B cell (primary cell): ENCODE results near the gene GPR35. TPM values are rescaled to one million over a fixed set of nuclear protein-coding genes. Genes with fewer than 3 reads are reported as not detected.

Source experiments
- ATAC-seq: fragments of 200-7000 bp; cut with Tn5 transposase; one replicate; pipeline ENCODE4 v1.10.0; 2021; ENCODE audit warnings: low read depth, mild to moderate bottlenecking, moderate number of reproducible peaks, moderate library complexity
- CTCF ChIA-PET: fragments of 350-600 bp; sonication (Branson Sonifier 250); formaldehyde crosslinking; loops from one replicate; lab custom pipeline; 2021; ENCODE audit warnings: antibody characterized with exemption, inconsistent platforms; lab: Charles Lee
- POLR2A ChIA-PET: fragments of 350-600 bp; sonication (Branson Sonifier 250); formaldehyde crosslinking; loops from one replicate; lab custom pipeline; 2021; ENCODE audit warnings: antibody characterized with exemption; lab: Charles Lee
- DNase-seq: peaks from one replicate; pipeline ENCODE4 v3.0.0; 2013
- H2AFZ ChIP-seq: 2 replicates; pipeline ENCODE4 v1.6.1; 2012; ENCODE audit warnings: mild to moderate bottlenecking, low read depth, low read length; ENCODE audit not compliant: insufficient read depth, poor library complexity, severe bottlenecking
- H3K27ac ChIP-seq, 2 donors: 1 replicate in 1 of 2; 2 replicates in 1 of 2; pipeline ENCODE4 v1.5.1; 2012 to 2013; ENCODE audit warnings: low read length in 2 of 2, mild to moderate bottlenecking in 2 of 2, moderate library complexity in 1 of 2
- H3K27me3 ChIP-seq, 4 experiments: fragments of 200-600 bp in 1 of 4; sonication (generic) in 1 of 4; replicated peaks in 1 of 4; 1 replicate in 2 of 4; 2 replicates in 2 of 4; pipeline versions ENCODE4 v1.6.1 to v1.7.0; 2013 to 2016; ENCODE audit warnings: low read length in 3 of 4, mild to moderate bottlenecking in 2 of 4, mixed read lengths in 1 of 4, moderate library complexity in 1 of 4; ENCODE audit not compliant: insufficient read depth in 4 of 4, control insufficient read depth in 3 of 4; ENCODE audit errors: control extremely low read depth in 1 of 4
- H3K36me3 ChIP-seq, 2 experiments: replicated peaks in 1 of 2; 1 replicate in 1 of 2; 2 replicates in 1 of 2; pipeline versions ENCODE4 v1.6.1 to v1.7.1; 2013; ENCODE audit warnings: low read length in 1 of 2; ENCODE audit not compliant: insufficient read depth in 2 of 2, control insufficient read depth in 1 of 2; ENCODE audit errors: control extremely low read depth in 1 of 2, extremely low read depth in 1 of 2
- H3K4me1 ChIP-seq, 2 donors: fragments of 200-600 bp in 1 of 2; sonication (generic) in 1 of 2; 1 replicate in 1 of 2; 2 replicates in 1 of 2; pipeline versions ENCODE4 v1.5.1 to v1.6.1; 2013 to 2017; ENCODE audit warnings: low read length in 2 of 2; ENCODE audit not compliant: control insufficient read depth in 2 of 2, insufficient read depth in 2 of 2
- H3K4me2 ChIP-seq: replicated peaks from 2 replicates; pipeline ENCODE3; 2012; ENCODE audit warnings: mild to moderate bottlenecking, low read depth, low read length; ENCODE audit not compliant: poor library complexity, severe bottlenecking
- H3K4me3 ChIP-seq, 5 experiments: fragments of 200-600 bp in 1 of 5; sonication (generic) in 1 of 5; 1 replicate in 3 of 5; 2 replicates in 2 of 5; pipeline versions ENCODE4 v1.5.1 to v1.7.0; 2011 to 2016; ENCODE audit warnings: low read length in 4 of 5, mild to moderate bottlenecking in 4 of 5, low read depth in 2 of 5, control low read depth in 1 of 5, moderate library complexity in 1 of 5; ENCODE audit not compliant: insufficient read depth in 1 of 5; ENCODE audit errors: control extremely low read depth in 1 of 5, extremely low read depth in 1 of 5
- H3K79me2 ChIP-seq: fragments of 200-600 bp; sonication (generic); one replicate; pipeline ENCODE4 v1.6.0; 2016; ENCODE audit warnings: low read length; ENCODE audit not compliant: control insufficient read depth, insufficient read depth
- H3K9ac ChIP-seq: fragments of 200-600 bp; sonication (generic); 2 replicates; pipeline ENCODE4 v1.6.1; 2017; ENCODE audit warnings: mild to moderate bottlenecking, low read length, moderate library complexity
- H3K9me3 ChIP-seq, 3 donors: one replicate each; pipeline versions ENCODE4 v1.6.1 to v1.7.1; 2013; ENCODE audit warnings: low read length in 2 of 3; ENCODE audit not compliant: control insufficient read depth in 2 of 3, insufficient read depth in 1 of 3; ENCODE audit errors: control extremely low read depth in 1 of 3
- H4K20me1 ChIP-seq: 2 replicates; pipeline ENCODE4 v1.6.0; 2012; ENCODE audit warnings: mild to moderate bottlenecking, low read length; ENCODE audit not compliant: insufficient read depth, control insufficient read depth, poor library complexity, severe bottlenecking
- H3K27ac Mint-ChIP-seq: one replicate; pipeline ENCODE4 v1.8.0; 2021; ENCODE audit warnings: mixed read lengths
- H3K27me3 Mint-ChIP-seq: one replicate; pipeline ENCODE4 v1.8.0; 2021; ENCODE audit warnings: mixed read lengths
- H3K4me1 Mint-ChIP-seq: one replicate; pipeline ENCODE4 v1.8.0; 2021; ENCODE audit warnings: mixed read lengths
- H3K4me3 Mint-ChIP-seq: one replicate; pipeline ENCODE4 v1.8.0; 2021; ENCODE audit warnings: mixed read lengths
- H3K9me3 Mint-ChIP-seq: one replicate; pipeline ENCODE4 v1.8.0; 2022; ENCODE audit warnings: mixed read lengths; ENCODE audit not compliant: insufficient read depth
- CTCF ChIP-seq: fragments of 200-600 bp; IDR thresholded peaks from one replicate; pipeline ENCODE4 v1.8.0; 2022; ENCODE audit warnings: antibody characterized with exemption, mild to moderate bottlenecking
- EZH2 ChIP-seq: IDR thresholded peaks from 2 replicates; pipeline ENCODE4 v1.6.1; 2012; ENCODE audit warnings: borderline replicate concordance, low read depth, mild to moderate bottlenecking, moderate library complexity, low read length; ENCODE audit not compliant: insufficient read depth, poor library complexity, severe bottlenecking
- WGBS: methylation state at CpG from one replicate; pipeline ENCODE4 v1.1.5; 2013; ENCODE audit warnings: missing lambda C conversion rate; ENCODE audit not compliant: insufficient coverage; 5-methylcytosine and 5-hydroxymethylcytosine counted together
- intact Hi-C: fragments of 100-400 bp; cut with micrococcal nuclease; formaldehyde crosslinking; loops from one replicate; pipeline ENCODE4 v1.10.0; 2022
- polyA plus RNA-seq: library from polyadenylated mRNA; depleted of rRNA; stranded (reverse); fragments of >200 nt; gene quantifications from 2 replicates; pipeline ENCODE4 v1.2.3, GENCODE V29; 2012
- total RNA-seq, 2 donors: library from RNA; stranded (reverse); fragments of 120-200 nt in 1 of 2; gene quantifications; 1 replicate in 1 of 2; 2 replicates in 1 of 2; pipeline versions ENCODE4 v1.2.3 to v1.2.4, GENCODE V29; 2013 to 2022

The GPR35 gene
- total and polyA plus RNA-seq, 2 donors (not counting 1 experiment from before 2014, with no cell fraction given): 1.8 to 9.6 TPM

GRCh38 chr2:240586919-240587800, 38.1 kb upstream of the GPR35 start:
- Histone ChIP-seq H3K27ac (peak overlapping the region; percentile 25 to 97), H3K27me3 (no peaks in the 10 kb centered on the region), H4K20me1 (peaks cover 78% of the 10 kb centered on the region), H3K36me3 (peaks cover 0 to 17% of the 10 kb centered on the region in 2 experiments), H3K4me3 (peak overlapping the region; percentile 27 to 93 (median 89)), H3K4me1 (peaks cover 32 to 40% of the 10 kb centered on the region in 2 donors), H3K9ac (peak overlapping the region; percentile 91), H3K4me2 (peak overlapping the region; percentile 94), H3K79me2 (peaks cover 94% of the 10 kb centered on the region), H3K9me3 (no peaks in the 10 kb centered on the region), H2AFZ (peak overlapping the region; percentile 98)
- TF ChIP-seq CTCF (no peak), EZH2 (no peak)
- CTCF ChIA-PET: interaction anchor here (1.3 to 7.2 kb wide), 6 partner anchors 7 to 75 kb away, joined by 3 to 126 read pairs (median 15); partner anchors contain the start of genes ANKMY1, DUSP28 and RNPEPL1
- WGBS: 6% methylated on average over 59 of the region's 62 CpGs
- DNase-seq (no peak), ATAC-seq (peak; percentile 3)
- Mint-ChIP-seq H3K27me3 (no peaks in the 10 kb centered on the region), H3K9me3 (no peaks in the 10 kb centered on the region), H3K4me3 (peak overlapping the region; percentile 93), H3K4me1 (peaks cover 50% of the 10 kb centered on the region), H3K27ac (peak overlapping the region; percentile 89)
- intact Hi-C loops: loop anchor here (1.0 to 2.0 kb wide), 5 partner anchors 21 to 922 kb away; partner anchors contain the start of genes COPS9 and STK25
- POLR2A ChIA-PET: interaction anchor here (0.7 to 3.7 kb wide), 8 partner anchors 18 to 728 kb away, joined by 3 to 97 read pairs (median 8); partner anchors contain the start of genes DUSP28, HDLBP, NDUFA10 and RNPEPL1
